Neuronal stem cell (in vitro differentiated cells): ENCODE data around the gene MYO3B.
"Not testable (repeated sequence)": the region's sequence is repeated elsewhere in the genome, so short reads cannot be mapped to it uniquely, and the experiment has no call there.

Experiments
- DNase-seq: peaks from one replicate; pipeline ENCODE4 v3.0.0-alpha.2; 2013; ENCODE audit warnings: low spot score
- H2AFZ ChIP-seq: one replicate; pipeline ENCODE4 v1.6.1; 2013; ENCODE audit warnings: mild to moderate bottlenecking, low read length, inconsistent platforms
- H2AK5ac ChIP-seq: 2 replicates; pipeline ENCODE4 v1.6.1; 2013; ENCODE audit warnings: low read depth, mild to moderate bottlenecking, inconsistent platforms, low read length, moderate library complexity, mixed read lengths
- H2BK120ac ChIP-seq: 2 replicates; pipeline ENCODE4 v1.6.1; 2013; ENCODE audit warnings: low read depth, mild to moderate bottlenecking, inconsistent platforms, low read length, moderate library complexity, mixed read lengths
- H2BK12ac ChIP-seq: one replicate; pipeline ENCODE4 v1.6.1; 2013; ENCODE audit warnings: low read length, inconsistent platforms
- H2BK15ac ChIP-seq: 2 replicates; pipeline ENCODE4 v1.6.1; 2013; ENCODE audit warnings: mild to moderate bottlenecking, low read length, inconsistent platforms, mixed read lengths
- H2BK5ac ChIP-seq: one replicate; pipeline ENCODE4 v1.6.1; 2013; ENCODE audit warnings: inconsistent platforms, mild to moderate bottlenecking, low read length, moderate library complexity
- H3K14ac ChIP-seq: one replicate; pipeline ENCODE4 v1.6.1; 2013; ENCODE audit warnings: low read length, inconsistent platforms
- H3K18ac ChIP-seq: 2 replicates; pipeline ENCODE4 v1.6.1; 2013; ENCODE audit warnings: low read length, inconsistent platforms
- H3K23ac ChIP-seq: 2 replicates; pipeline ENCODE4 v1.6.1; 2013; ENCODE audit warnings: low read depth, mild to moderate bottlenecking, mixed read lengths, low read length, inconsistent platforms; ENCODE audit not compliant: poor library complexity
- H3K27ac ChIP-seq: replicated peaks from 3 replicates; pipeline ENCODE4 v1.5.1; 2013; ENCODE audit warnings: low read length, inconsistent platforms
- H3K27me3 ChIP-seq, 3 experiments: 2 replicates each; pipeline ENCODE4 v1.6.1; 2013; ENCODE audit warnings: low read length in 3 of 3, mild to moderate bottlenecking in 2 of 3, inconsistent platforms in 1 of 3, low read depth in 1 of 3, mixed read lengths in 1 of 3, moderate library complexity in 1 of 3; ENCODE audit not compliant: control insufficient read depth in 3 of 3, insufficient read depth in 3 of 3
- H3K36me3 ChIP-seq, 2 donors: replicated peaks in 1 of 2; 2 replicates each; pipeline ENCODE4 v1.6.1; 2013; ENCODE audit warnings: low read length in 2 of 2; ENCODE audit not compliant: control insufficient read depth in 2 of 2, insufficient read depth in 2 of 2
- H3K4ac ChIP-seq: 2 replicates; pipeline ENCODE4 v1.6.1; 2013; ENCODE audit warnings: inconsistent platforms, mild to moderate bottlenecking, low read length, moderate library complexity
- H3K4me1 ChIP-seq, 2 donors: 1 replicate in 1 of 2; 2 replicates in 1 of 2; pipeline ENCODE4 v1.6.1; 2013; ENCODE audit warnings: low read length in 2 of 2, low read depth in 1 of 2; ENCODE audit not compliant: control insufficient read depth in 2 of 2, insufficient read depth in 1 of 2
- H3K4me2 ChIP-seq: one replicate; pipeline ENCODE4 v1.6.1; 2013; ENCODE audit warnings: mild to moderate bottlenecking, low read length, inconsistent platforms; ENCODE audit not compliant: insufficient read depth, poor library complexity, severe bottlenecking
- H3K4me3 ChIP-seq, 2 donors: 2 replicates each; pipeline ENCODE4 v1.5.1; 2013; ENCODE audit warnings: low read length in 2 of 2, mild to moderate bottlenecking in 2 of 2, inconsistent platforms in 1 of 2, moderate library complexity in 1 of 2
- H3K79me1 ChIP-seq: one replicate; pipeline ENCODE4 v1.6.1; 2013; ENCODE audit warnings: low read depth, mild to moderate bottlenecking, inconsistent platforms, low read length, moderate library complexity
- H3K9ac ChIP-seq: one replicate; pipeline ENCODE4 v1.6.1; 2013; ENCODE audit warnings: mild to moderate bottlenecking, low read depth, low read length, inconsistent platforms; ENCODE audit not compliant: poor library complexity
- H3K9me3 ChIP-seq, 2 donors: replicated peaks in 1 of 2; 2 replicates each; pipeline versions ENCODE3 to v1.6.1; 2013; ENCODE audit warnings: low read length in 2 of 2, mild to moderate bottlenecking in 2 of 2, inconsistent platforms in 1 of 2, low read depth in 1 of 2, mixed read lengths in 1 of 2, moderate library complexity in 1 of 2; ENCODE audit not compliant: control insufficient read depth in 2 of 2, insufficient read depth in 1 of 2
- H4K8ac ChIP-seq: one replicate; pipeline ENCODE4 v1.6.1; 2013; ENCODE audit warnings: low read depth, mild to moderate bottlenecking, inconsistent platforms, low read length, moderate library complexity
- H4K91ac ChIP-seq: one replicate; pipeline ENCODE4 v1.6.1; 2013; ENCODE audit warnings: low read length, low read depth, mild to moderate bottlenecking, inconsistent platforms; ENCODE audit not compliant: poor library complexity
- WGBS, 2 donors: extraction: QIAGEN DNeasy Blood & Tissue Kit; methylation state at CpG; one replicate each; pipeline ENCODE4 v1.1.7; 2013; ENCODE audit warnings: missing lambda C conversion rate in 2 of 2, mixed read lengths in 1 of 2; ENCODE audit not compliant: insufficient read length in 2 of 2, insufficient replicate concordance in 1 of 2; ENCODE audit errors: extremely low coverage in 2 of 2; 5-methylcytosine and 5-hydroxymethylcytosine counted together

The MYO3B gene

GRCh38 chr2:170618948-170619347 lies 441.0 kb downstream of the MYO3B start:
- H3K27me3 ChIP-seq, H3K4ac ChIP-seq, H2AFZ ChIP-seq, H3K36me3 ChIP-seq, H3K4me2 ChIP-seq, H2BK120ac ChIP-seq, H3K79me1 ChIP-seq, H2BK12ac ChIP-seq, H3K9me3 ChIP-seq, H4K8ac ChIP-seq, H2AK5ac ChIP-seq, H3K4me3 ChIP-seq, H2BK5ac ChIP-seq, H3K18ac ChIP-seq, H3K23ac ChIP-seq, DNase-seq, H3K4me1 ChIP-seq, H3K27ac ChIP-seq, H4K91ac ChIP-seq, H2BK15ac ChIP-seq, H3K9ac ChIP-seq, H3K14ac ChIP-seq: not testable (repeated sequence)
- no CpG with 5 or more reads among the region's 7 CpGs for WGBS, 2 donors

DNA sequence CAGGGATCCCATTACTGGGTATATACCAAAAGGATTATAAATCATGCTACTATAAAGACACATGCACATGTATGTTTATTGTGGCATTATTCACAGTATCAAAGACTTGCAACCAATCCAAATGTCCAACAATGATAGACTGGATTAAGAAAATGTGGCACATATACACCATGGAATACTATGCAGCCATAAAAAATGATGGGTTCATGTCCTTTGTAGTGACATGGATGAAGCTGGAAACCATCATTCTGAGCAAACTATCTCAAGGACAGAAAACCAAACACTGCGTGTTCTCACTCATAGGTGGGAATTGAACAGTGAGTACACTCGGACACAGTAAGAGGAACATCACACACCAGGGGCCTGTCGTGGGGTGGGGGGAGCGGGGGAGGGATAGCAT lies 457.1 kb downstream of the MYO3B start:
- no CpG with 5 or more reads among the region's 4 CpGs for WGBS, 2 donors
- H3K23ac ChIP-seq, H3K36me3 ChIP-seq, H3K27me3 ChIP-seq, H4K8ac ChIP-seq, H2BK15ac ChIP-seq, H3K4ac ChIP-seq, H3K9ac ChIP-seq, H2BK120ac ChIP-seq, H3K27ac ChIP-seq, H3K9me3 ChIP-seq, H2BK5ac ChIP-seq, H2AFZ ChIP-seq, H3K79me1 ChIP-seq, H2AK5ac ChIP-seq, H2BK12ac ChIP-seq, H3K14ac ChIP-seq, H3K4me1 ChIP-seq, H3K18ac ChIP-seq, DNase-seq, H3K4me3 ChIP-seq, H4K91ac ChIP-seq, H3K4me2 ChIP-seq: not testable (repeated sequence)

GRCh38 chr2:170639635-170640034 lies 461.7 kb downstream of the MYO3B start:
- no CpG with 5 or more reads among the region's 3 CpGs for WGBS, 2 donors
- H3K9ac ChIP-seq, result no peak overlapping the region
- no peaks in the 10 kb centered on the region for H3K27me3 ChIP-seq
- H2BK5ac ChIP-seq, result no peak overlapping the region
- no peak overlapping the region for H2BK120ac ChIP-seq
- no peak overlapping the region for H2BK12ac ChIP-seq
- H2AFZ ChIP-seq, result no peak overlapping the region
- no peak overlapping the region for H3K18ac ChIP-seq
- H3K4ac ChIP-seq, result no peak overlapping the region
- no peak overlapping the region for H3K4me3 ChIP-seq
- no peaks in the 10 kb centered on the region for H3K79me1 ChIP-seq
- H3K9me3 ChIP-seq, result no peaks in the 10 kb centered on the region
- no peak overlapping the region for H3K4me2 ChIP-seq
- H4K91ac ChIP-seq, result no peak overlapping the region
- H3K4me1 ChIP-seq, result no peaks in the 10 kb centered on the region
- no peak overlapping the region for H4K8ac ChIP-seq
- H2AK5ac ChIP-seq, result no peak overlapping the region
- no peak overlapping the region for H2BK15ac ChIP-seq
- no peaks in the 10 kb centered on the region for H3K36me3 ChIP-seq
- DNase-seq, result no peak
- H3K14ac ChIP-seq, result no peak overlapping the region
- no peak overlapping the region for H3K27ac ChIP-seq
- no peak overlapping the region for H3K23ac ChIP-seq

DNA sequence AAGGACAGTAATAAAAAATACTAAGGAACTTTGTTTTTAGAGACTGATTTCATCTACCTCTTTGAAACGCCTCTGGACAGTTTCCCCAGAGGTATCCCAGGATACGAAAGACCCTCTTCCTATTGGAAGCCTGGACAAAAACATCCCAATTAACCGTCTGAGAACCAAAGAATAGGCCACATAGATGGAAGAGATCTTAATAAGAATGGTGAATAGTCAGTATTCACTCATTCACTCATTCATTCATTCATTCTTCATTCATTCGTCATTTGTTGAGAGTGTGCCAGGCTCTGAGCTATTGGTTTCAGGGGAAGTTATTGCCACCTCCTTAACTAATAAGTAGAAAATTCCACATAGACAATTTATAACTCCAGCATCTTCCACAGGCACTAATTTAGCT lies 464.0 kb downstream of the MYO3B start:
- Histone ChIP-seq H4K91ac (no peak overlapping the region), H2AFZ (no peak overlapping the region), H3K9ac (no peak overlapping the region), H2BK12ac (no peak overlapping the region), H3K23ac (no peak overlapping the region), H3K4me3 (no peak overlapping the region), H3K27me3 (no peaks in the 10 kb centered on the region), H3K36me3 (no peaks in the 10 kb centered on the region), H3K18ac (no peak overlapping the region), H3K27ac (no peak overlapping the region), H4K8ac (no peak overlapping the region), H2BK120ac (no peak overlapping the region), H3K9me3 (no peaks in the 10 kb centered on the region), H3K14ac (no peak overlapping the region), H2AK5ac (no peak overlapping the region), H3K79me1 (no peaks in the 10 kb centered on the region), H3K4me1 (no peaks in the 10 kb centered on the region), H2BK15ac (no peak overlapping the region), H3K4me2 (no peak overlapping the region), H2BK5ac (no peak overlapping the region), H3K4ac (no peak overlapping the region)
- no CpG with 5 or more reads among the region's 4 CpGs for WGBS, 2 donors
- DNase-seq, result no peak
